HUES6 (cell line): ENCODE data around the gene TRMT10B.

Source experiments
- H3K27ac ChIP-seq: 2 replicates; pipeline ENCODE4 v1.7.0; 2013; ENCODE audit warnings: low read depth, mild to moderate bottlenecking, low read length, inconsistent platforms
- H3K27me3 ChIP-seq: 2 replicates; pipeline ENCODE4 v1.6.1; 2013; ENCODE audit warnings: low read length; ENCODE audit not compliant: control insufficient read depth, insufficient read depth
- H3K36me3 ChIP-seq: 2 replicates; pipeline ENCODE4 v1.6.1; 2013; ENCODE audit warnings: low read length; ENCODE audit not compliant: control insufficient read depth, insufficient read depth
- H3K4me1 ChIP-seq: 2 replicates; pipeline ENCODE4 v1.6.1; 2013; ENCODE audit warnings: low read length; ENCODE audit not compliant: control insufficient read depth, insufficient read depth
- H3K4me3 ChIP-seq: 2 replicates; pipeline ENCODE4 v1.5.1; 2013; ENCODE audit warnings: low read depth, low read length
- H3K9ac ChIP-seq: one replicate; pipeline ENCODE4 v1.6.1; 2013; ENCODE audit warnings: mild to moderate bottlenecking, low read length
- H3K9me3 ChIP-seq: 2 replicates; pipeline ENCODE4 v1.6.1; 2013; ENCODE audit warnings: low read depth, low read length; ENCODE audit not compliant: control insufficient read depth, insufficient read depth

TRMT10B gene, protein sequence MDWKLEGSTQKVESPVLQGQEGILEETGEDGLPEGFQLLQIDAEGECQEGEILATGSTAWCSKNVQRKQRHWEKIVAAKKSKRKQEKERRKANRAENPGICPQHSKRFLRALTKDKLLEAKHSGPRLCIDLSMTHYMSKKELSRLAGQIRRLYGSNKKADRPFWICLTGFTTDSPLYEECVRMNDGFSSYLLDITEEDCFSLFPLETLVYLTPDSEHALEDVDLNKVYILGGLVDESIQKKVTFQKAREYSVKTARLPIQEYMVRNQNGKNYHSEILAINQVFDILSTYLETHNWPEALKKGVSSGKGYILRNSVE

DNA sequence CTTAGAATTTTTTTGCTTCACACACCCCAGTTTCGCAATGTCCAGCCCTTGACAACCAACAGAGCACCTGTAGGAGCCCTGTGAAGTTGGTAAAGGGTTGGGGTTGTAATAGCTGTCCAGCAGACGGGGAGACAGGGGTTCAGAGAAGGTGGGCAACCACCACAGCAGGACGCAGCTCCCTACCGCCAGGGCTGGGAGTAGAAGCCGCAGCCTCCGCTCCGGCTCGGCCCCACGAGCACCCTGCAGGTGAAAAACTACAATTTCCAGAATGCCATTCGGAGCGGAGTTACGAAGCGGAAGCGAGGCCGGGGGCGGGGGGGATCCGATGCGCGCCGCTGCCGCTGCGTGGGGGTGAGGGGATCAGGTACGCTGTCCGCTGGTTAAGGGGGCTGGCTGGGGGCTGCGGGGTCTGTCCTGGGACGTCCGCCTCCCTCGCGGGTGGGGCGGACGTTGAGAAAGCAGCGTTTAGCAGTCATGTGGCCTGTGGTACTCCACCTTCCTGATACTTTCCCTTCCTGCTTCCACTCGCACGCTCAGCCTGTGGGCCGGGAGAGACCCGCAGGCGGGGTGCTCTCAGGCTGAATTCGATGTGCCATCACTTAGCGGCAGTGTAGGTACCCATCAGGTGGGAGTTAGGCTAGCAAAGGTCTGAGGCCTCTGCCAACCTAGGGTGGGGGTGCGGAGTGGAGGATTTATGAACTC lies at the start of gene TRMT10B:
TSS of gene TRMT10B (plus strand) at position 317 of the 702 bp plus-strand sequence. CDS start 8,127 bp downstream, outside the sequence.
- Histone ChIP-seq H3K27me3 (no peaks in the 10 kb centered on the region), H3K36me3 (no peaks in the 10 kb centered on the region), H3K4me1 (0 out of 2 replicates have a peak, but pooled peaks cover 3% of the 10 kb centered on the region), H3K9ac (peak within 1 kb of the TSS; percentile 37), H3K27ac (no peak within 1 kb of the TSS), H3K9me3 (no peaks in the 10 kb centered on the region), H3K4me3 (peak within 1 kb of the TSS; percentile 68)

DNA sequence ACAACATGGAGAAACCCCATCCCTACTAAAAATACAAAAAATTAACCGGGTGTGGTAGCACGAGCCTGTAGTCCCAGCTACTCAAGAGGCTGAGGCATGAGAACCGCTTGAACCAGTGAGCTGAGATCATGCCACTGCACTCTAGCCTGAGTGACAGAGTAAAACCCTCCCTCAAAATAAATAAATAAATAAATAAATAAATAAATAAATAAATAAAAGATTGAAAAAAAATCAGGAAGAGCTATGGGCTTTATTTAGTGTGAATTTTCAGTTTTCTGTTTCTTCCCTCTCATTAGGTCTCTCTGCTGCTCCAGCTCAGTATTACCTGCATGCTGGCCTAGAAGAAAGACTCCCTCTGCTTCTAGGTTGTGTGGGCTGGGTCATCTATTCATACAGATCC lies 47.8 kb upstream of the TRMT10B start:
- Histone ChIP-seq H3K27me3 (peaks cover 16% of the 10 kb centered on the region; the same call in 1 of the 2 replicates), H3K27ac (no peak overlapping the region), H3K9me3 (no peaks in the 10 kb centered on the region), H3K4me1 (no peaks in the 10 kb centered on the region), H3K9ac (no peak overlapping the region), H3K36me3 (no peaks in the 10 kb centered on the region), H3K4me3 (no peak overlapping the region)

DNA sequence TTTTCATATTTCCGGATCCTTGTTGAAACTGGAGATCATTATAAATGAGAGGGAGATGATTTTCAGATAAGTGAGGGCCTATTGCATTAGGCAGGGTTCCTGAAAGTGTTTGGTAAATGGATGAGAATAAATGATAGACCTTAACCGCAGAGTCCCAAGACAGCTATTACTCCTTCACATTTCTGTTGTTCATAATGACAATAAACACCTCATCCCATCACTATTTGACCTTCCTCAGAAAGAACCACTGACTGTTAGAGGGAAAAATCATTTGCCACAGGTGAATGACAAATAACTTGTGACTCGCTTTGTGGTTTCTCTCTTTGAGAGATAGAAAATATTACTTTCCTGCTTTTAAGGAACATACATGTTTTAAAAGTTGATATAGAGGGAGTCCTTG lies 47.3 kb upstream of the TRMT10B start:
- no peak overlapping the region for H3K4me3 ChIP-seq
- no peaks in the 10 kb centered on the region for H3K4me1 ChIP-seq
- no peaks in the 10 kb centered on the region for H3K36me3 ChIP-seq
- no peaks in the 10 kb centered on the region for H3K9me3 ChIP-seq
- peaks cover 16% of the 10 kb centered on the region; the same call in 1 of the 2 replicates for H3K27me3 ChIP-seq
- H3K27ac ChIP-seq: no peak overlapping the region
- no peak overlapping the region for H3K9ac ChIP-seq

DNA sequence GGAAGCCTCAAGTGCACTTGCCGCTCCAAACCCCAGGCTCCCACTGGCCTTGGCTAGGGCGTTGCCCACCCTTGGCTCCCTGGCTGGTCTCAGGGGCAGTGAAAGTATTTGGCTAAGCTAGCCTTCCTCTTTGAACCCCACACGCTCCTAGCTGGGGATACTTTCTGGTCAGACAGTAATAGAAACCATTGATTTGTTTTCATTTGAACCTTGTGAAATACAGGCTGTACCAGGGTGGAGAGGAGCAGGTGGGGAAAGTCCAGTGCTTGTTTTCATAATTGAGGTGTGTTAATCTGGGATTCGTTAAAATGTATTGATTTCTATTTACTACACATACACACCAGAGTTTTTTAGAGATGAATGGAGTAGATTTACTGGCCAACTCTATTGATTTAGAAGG lies 45.9 kb upstream of the TRMT10B start:
- Histone ChIP-seq H3K27me3 (peaks cover 16% of the 10 kb centered on the region; the same call in 1 of the 2 replicates), H3K27ac (no peak overlapping the region), H3K9me3 (no peaks in the 10 kb centered on the region), H3K4me1 (no peaks in the 10 kb centered on the region), H3K4me3 (no peak overlapping the region), H3K9ac (no peak overlapping the region), H3K36me3 (no peaks in the 10 kb centered on the region)

DNA sequence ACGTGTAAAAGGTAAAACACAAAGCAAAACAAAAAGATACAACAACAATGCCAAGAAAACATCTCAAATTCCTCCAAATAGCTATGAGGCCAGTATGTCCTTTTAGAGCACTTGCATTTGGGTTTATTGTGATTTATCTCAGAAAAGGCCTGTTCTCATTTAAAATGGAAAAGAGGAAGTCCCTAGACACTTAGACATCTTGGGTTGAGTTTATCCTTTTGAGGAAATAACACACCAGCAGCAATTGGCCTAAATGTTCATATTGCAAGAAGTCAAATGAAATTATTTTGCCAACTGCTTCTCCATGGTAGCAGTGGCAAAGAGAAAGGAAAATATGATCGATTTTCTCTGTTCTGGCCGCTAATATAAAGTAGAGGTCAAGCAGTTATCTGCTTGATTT lies 43.6 kb upstream of the TRMT10B start:
- H3K9me3 ChIP-seq: no peaks in the 10 kb centered on the region
- no peak overlapping the region for H3K27ac ChIP-seq
- no peaks in the 10 kb centered on the region for H3K36me3 ChIP-seq
- no peaks in the 10 kb centered on the region for H3K4me1 ChIP-seq
- no peak overlapping the region for H3K4me3 ChIP-seq
- H3K27me3 ChIP-seq: peaks cover 16% of the 10 kb centered on the region; the same call in 1 of the 2 replicates
- no peak overlapping the region for H3K9ac ChIP-seq

DNA sequence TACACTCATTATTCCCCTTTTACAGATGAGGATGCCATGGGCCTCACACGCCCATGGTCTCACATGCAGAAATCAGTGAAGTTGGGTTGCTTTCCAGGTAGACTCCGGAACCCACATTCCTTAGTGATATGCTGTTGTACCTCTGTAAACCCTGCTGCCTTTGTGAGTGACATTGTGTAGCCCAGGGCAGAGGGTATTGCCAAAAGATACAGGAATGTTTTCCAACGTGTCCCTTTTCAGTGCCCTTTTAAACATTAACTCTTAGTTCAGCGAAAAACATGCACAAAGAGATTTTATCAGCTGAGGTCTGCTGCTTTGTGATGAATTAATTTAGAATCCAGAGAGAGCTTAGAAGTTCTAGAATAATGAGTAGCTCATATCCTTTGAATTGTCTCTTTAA lies 38.3 kb upstream of the TRMT10B start:
- no peaks in the 10 kb centered on the region for H3K36me3 ChIP-seq
- H3K27me3 ChIP-seq: no peaks in the 10 kb centered on the region
- no peaks in the 10 kb centered on the region for H3K4me1 ChIP-seq
- no peak overlapping the region for H3K4me3 ChIP-seq
- no peaks in the 10 kb centered on the region for H3K9me3 ChIP-seq
- H3K9ac ChIP-seq: no peak overlapping the region
- H3K27ac ChIP-seq: no peak overlapping the region

DNA sequence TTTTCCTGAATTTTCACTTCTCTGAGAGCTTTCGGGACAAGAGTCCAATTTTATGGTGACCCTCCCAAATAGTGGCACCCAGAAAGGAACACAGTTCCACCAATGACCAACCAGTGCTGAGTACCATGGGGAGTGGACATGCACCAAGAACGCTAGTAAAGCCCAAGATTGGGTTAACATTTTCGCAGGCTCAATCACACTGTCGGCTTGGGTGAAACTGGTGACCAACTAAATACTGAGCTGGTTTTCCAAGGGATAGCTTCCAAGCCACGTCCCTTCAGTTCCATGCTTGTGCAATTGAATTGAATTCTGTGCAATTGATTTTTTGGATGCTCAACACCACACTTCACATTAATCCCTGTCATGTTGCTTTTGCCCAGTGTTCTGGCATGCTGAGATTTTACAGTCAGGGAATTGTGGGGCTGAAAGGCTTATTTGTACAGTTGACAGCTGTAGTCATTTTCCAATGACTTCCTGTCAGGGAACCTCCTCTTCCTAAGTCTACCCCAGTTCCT lies 37.6 kb upstream of the TRMT10B start:
- no peak overlapping the region for H3K27ac ChIP-seq
- H3K4me3 ChIP-seq: no peak overlapping the region
- H3K27me3 ChIP-seq: no peaks in the 10 kb centered on the region
- no peaks in the 10 kb centered on the region for H3K36me3 ChIP-seq
- H3K9me3 ChIP-seq: no peaks in the 10 kb centered on the region
- H3K9ac ChIP-seq: no peak overlapping the region
- no peaks in the 10 kb centered on the region for H3K4me1 ChIP-seq

DNA sequence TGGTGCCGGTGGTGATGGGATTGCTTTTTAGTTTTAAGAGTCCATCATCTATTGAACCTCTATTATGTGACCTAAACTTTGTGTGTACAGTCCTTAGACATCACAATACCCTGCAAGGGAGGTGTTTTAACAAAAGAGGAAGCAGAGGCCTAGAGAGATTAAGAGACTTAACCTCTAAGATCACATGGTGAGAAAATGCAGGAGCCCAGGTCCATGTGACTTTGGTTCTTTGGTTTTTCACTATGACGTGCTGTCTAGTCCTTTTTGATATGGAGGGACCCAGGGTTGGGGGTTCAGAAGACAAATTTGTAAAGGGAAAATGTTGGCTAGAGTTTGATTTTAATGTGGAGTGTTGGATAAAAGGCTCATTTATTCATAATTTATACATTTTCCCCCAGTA lies 34.1 kb upstream of the TRMT10B start:
- no peaks in the 10 kb centered on the region for H3K4me1 ChIP-seq
- H3K4me3 ChIP-seq: no peak overlapping the region
- no peak overlapping the region for H3K27ac ChIP-seq
- H3K9me3 ChIP-seq: no peaks in the 10 kb centered on the region
- H3K36me3 ChIP-seq: no peaks in the 10 kb centered on the region
- no peak overlapping the region for H3K9ac ChIP-seq
- no peaks in the 10 kb centered on the region for H3K27me3 ChIP-seq

DNA sequence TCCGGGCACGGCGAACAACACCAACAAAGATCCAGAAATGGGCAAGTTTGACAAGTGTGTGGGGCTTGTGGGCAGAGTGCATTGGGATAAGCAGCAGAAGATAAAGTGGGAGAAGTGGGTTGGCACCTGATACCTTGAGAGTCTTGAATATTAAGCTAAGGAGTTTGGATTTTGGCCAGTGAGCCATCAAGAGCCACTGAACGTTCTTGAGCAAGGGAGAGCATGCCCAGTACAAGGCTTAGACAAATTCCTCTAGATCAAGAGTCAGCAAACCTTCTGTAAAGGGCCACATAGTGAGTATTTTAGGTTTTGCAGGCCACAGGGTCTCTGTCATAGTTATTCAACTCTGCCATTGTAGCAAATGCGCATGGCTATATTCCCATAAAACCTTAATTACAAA lies 26.6 kb upstream of the TRMT10B start:
- Histone ChIP-seq H3K27ac (no peak overlapping the region), H3K4me3 (no peak overlapping the region), H3K27me3 (peaks cover 4% of the 10 kb centered on the region; the same call in 1 of the 2 replicates), H3K36me3 (no peaks in the 10 kb centered on the region), H3K9ac (no peak overlapping the region), H3K4me1 (no peaks in the 10 kb centered on the region), H3K9me3 (no peaks in the 10 kb centered on the region)

DNA sequence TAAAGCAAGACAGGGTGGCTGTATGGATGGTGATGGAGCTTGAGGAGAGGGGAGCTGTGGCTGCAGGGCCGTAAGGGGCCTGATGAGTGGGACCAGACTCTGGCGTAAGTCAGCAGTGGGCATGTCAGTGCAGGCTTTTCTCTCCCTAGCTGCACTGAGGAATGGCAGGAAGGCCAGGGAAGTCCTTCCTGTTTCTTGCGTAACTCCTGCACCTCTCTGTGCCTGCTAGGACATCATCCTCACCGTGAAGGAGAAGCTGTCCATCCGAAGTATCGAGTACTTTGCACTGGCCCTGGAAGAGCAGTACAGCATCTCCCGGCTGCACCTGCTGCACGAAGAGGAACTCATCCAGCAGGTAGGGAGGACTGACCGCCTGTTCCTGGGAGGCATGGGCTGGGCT lies 24.1 kb upstream of the TRMT10B start:
- Histone ChIP-seq H3K36me3 (no peaks in the 10 kb centered on the region), H3K9ac (no peak overlapping the region), H3K4me3 (no peak overlapping the region), H3K27ac (no peak overlapping the region), H3K4me1 (no peaks in the 10 kb centered on the region), H3K9me3 (no peaks in the 10 kb centered on the region), H3K27me3 (peaks cover 16% of the 10 kb centered on the region; the same call in 1 of the 2 replicates)

DNA sequence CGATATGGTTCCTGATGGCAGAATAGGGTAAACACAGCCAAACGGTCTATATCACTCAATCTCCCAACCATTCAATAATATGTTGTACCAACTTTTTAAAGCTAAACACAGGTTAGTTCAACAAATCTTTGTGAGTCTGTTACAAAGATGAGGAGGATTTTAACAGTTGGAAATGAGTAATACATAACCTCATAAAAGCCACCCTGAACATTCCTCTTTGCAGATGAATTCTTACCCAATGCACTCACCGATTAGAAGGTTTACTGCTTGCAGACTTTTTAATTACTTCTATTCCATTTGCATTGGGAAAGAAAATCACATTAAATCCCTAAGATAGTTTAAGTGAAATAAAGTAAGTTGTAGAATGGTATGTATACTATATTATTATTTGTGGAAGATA lies 23.3 kb upstream of the TRMT10B start:
- no peak overlapping the region for H3K27ac ChIP-seq
- H3K9me3 ChIP-seq: no peaks in the 10 kb centered on the region
- H3K9ac ChIP-seq: no peak overlapping the region
- no peak overlapping the region for H3K4me3 ChIP-seq
- no peaks in the 10 kb centered on the region for H3K4me1 ChIP-seq
- H3K27me3 ChIP-seq: peaks cover 16% of the 10 kb centered on the region; the same call in 1 of the 2 replicates
- H3K36me3 ChIP-seq: no peaks in the 10 kb centered on the region
